Measurements from ENCODE around the gene GABPB1.

GRCh38 chr15:50267577-50267976, 87.4 kb downstream of the GABPB1 start:
- TF ChIP-seq RAD21 (IDR thresholded peaks at IDR 0.05; ENCODE audit: low read length) (no peak), EP300 (IDR thresholded peaks at IDR 0.05; ENCODE audit: borderline replicate concordance in 1 of 2, low read depth in 1 of 2, low read length in 1 of 2) (no peak), RCOR1 (IDR thresholded peaks at IDR 0.05; ENCODE audit: low read length) (no peak), RFX5 (IDR thresholded peaks at IDR 0.05; ENCODE audit: low read length) (no peak), TCF12 (IDR thresholded peaks at IDR 0.05) (no peak), ZBTB33 (IDR thresholded peaks at IDR 0.05; ENCODE audit: borderline replicate concordance, low read depth) (no peak), MXI1 (IDR thresholded peaks at IDR 0.05; ENCODE audit: low read depth, low read length) (no peak), SIN3A (IDR thresholded peaks at IDR 0.05; ENCODE audit: borderline replicate concordance, low read depth, low read length) (no peak), CHD2 (IDR thresholded peaks at IDR 0.05; ENCODE audit: low read length, partially characterized antibody) (no peak), ELF1 (IDR thresholded peaks at IDR 0.05) (no peak), MAX (IDR thresholded peaks at IDR 0.05; ENCODE audit: low read depth) (no peak)
- TF ChIP-seq, protein P1, sequence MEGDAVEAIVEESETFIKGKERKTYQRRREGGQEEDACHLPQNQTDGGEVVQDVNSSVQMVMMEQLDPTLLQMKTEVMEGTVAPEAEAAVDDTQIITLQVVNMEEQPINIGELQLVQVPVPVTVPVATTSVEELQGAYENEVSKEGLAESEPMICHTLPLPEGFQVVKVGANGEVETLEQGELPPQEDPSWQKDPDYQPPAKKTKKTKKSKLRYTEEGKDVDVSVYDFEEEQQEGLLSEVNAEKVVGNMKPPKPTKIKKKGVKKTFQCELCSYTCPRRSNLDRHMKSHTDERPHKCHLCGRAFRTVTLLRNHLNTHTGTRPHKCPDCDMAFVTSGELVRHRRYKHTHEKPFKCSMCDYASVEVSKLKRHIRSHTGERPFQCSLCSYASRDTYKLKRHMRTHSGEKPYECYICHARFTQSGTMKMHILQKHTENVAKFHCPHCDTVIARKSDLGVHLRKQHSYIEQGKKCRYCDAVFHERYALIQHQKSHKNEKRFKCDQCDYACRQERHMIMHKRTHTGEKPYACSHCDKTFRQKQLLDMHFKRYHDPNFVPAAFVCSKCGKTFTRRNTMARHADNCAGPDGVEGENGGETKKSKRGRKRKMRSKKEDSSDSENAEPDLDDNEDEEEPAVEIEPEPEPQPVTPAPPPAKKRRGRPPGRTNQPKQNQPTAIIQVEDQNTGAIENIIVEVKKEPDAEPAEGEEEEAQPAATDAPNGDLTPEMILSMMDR (IDR thresholded peaks at IDR 0.05): no peak
